ENCODE data around the gene SIRPB1.

GRCh38 chr20:1633535-1633934 lies 13.7 kb upstream of the SIRPB1 start:
- TF ChIP-seq POLR2A (IDR thresholded peaks at IDR 0.05; ENCODE audit: low read depth) (no peak), CTCF (IDR thresholded peaks at IDR 0.05) (no peak)

Data from esophagus muscularis mucosa (tissue), 3 donors.